GM13977 (cell line): Measurements from ENCODE around the gene THOC7.

Experiments used
- DNase-seq: peaks from one replicate; pipeline ENCODE4 v3.0.0; 2012; ENCODE audit warnings: low spot score
- in situ Hi-C: fragments of 300-500 bp; cut with MboI; formaldehyde crosslinking; loops from one replicate; pipeline ENCODE4 v1.12.0; 2022; ENCODE audit warnings: low sequenced_read_pairs, low pct_unique_long_range_greater_than_20kb, mixed read lengths, inconsistent platforms; ENCODE audit not compliant: unreplicated experiment
- TF ChIP-seq, protein P1 (sequence below): IDR thresholded peaks from 2 replicates; pipeline ENCODE4 v1.5.1; 2012; ENCODE audit warnings: mild to moderate bottlenecking, control low read depth; ENCODE audit not compliant: insufficient read depth; ENCODE audit errors: extremely low read depth, missing control alignments

THOC7 gene

GRCh38 chr3:63862804-63863149 is 828 bp downstream of the THOC7 start:
- in situ Hi-C loops = no loop called here
- DNase-seq = peak; percentile 41
- TF ChIP-seq, protein P1, sequence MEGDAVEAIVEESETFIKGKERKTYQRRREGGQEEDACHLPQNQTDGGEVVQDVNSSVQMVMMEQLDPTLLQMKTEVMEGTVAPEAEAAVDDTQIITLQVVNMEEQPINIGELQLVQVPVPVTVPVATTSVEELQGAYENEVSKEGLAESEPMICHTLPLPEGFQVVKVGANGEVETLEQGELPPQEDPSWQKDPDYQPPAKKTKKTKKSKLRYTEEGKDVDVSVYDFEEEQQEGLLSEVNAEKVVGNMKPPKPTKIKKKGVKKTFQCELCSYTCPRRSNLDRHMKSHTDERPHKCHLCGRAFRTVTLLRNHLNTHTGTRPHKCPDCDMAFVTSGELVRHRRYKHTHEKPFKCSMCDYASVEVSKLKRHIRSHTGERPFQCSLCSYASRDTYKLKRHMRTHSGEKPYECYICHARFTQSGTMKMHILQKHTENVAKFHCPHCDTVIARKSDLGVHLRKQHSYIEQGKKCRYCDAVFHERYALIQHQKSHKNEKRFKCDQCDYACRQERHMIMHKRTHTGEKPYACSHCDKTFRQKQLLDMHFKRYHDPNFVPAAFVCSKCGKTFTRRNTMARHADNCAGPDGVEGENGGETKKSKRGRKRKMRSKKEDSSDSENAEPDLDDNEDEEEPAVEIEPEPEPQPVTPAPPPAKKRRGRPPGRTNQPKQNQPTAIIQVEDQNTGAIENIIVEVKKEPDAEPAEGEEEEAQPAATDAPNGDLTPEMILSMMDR = no peak

- TF ChIP-seq, protein P1 = no peak
- in situ Hi-C loops = no loop called here
- no peak for DNase-seq
Observed at GRCh38 chr3:63861306-63861705, 2.3 kb downstream of the THOC7 start.

- TF ChIP-seq, protein P1 = no peak
- in situ Hi-C loops = no loop called here
- no peak for DNase-seq
Observed at GRCh38 chr3:63860776-63861175, 2.8 kb downstream of the THOC7 start.

GRCh38 chr3:63857311-63857710 is 6.3 kb downstream of the THOC7 start:
- DNase-seq = no peak
- TF ChIP-seq, protein P1 = no peak
- in situ Hi-C loops = no loop called here

GRCh38 chr3:63855333-63855940 is 8.2 kb downstream of the THOC7 start:
- no peak for DNase-seq
- in situ Hi-C loops = no loop called here
- TF ChIP-seq, protein P1 = no peak

GRCh38 chr3:63853106-63853505 is 10.5 kb downstream of the THOC7 start:
- in situ Hi-C loops = no loop called here
- DNase-seq = no peak
- TF ChIP-seq, protein P1 = no peak

DNA sequence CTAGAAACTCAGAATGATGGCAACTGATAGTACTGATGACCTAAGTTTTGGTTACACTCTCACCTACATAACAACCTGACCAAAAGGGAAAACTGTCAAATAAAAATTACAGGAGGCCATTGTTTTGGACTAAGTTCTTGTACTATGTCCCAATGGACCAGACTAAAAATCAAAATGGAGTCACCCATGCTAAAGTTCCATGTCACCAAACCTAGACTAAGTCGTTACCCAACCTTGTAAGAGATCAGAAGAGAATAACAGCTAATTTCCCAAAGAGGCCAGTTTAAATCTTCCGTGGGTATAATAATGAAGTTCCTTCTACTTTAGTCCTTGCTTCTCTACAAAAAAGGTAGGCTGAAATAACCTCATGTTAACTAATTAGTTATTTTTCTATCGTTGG is 12.3 kb downstream of the THOC7 start:
- TF ChIP-seq, protein P1 = no peak
- no peak for DNase-seq
- in situ Hi-C loops = no loop called here
